HepG2 (cell line): ENCODE measurements around the gene SLC7A6OS. TPM values are rescaled to one million over a fixed set of nuclear protein-coding genes. Genes with fewer than 3 reads are reported as not detected.
A peak's percentile ranks its signal among the peaks of the same experiment; 100 is the strongest.

Source experiments
- ARNTL ChIP-seq: sonication (generic); formaldehyde crosslinking; IDR thresholded peaks from 2 replicates; pipeline ENCODE4 v1.4.0; 2020; ENCODE audit warnings: mild to moderate bottlenecking, missing genetic modification reagents
- ATF1 ChIP-seq: IDR thresholded peaks from 2 replicates; pipeline ENCODE4 v1.6.1; 2016; ENCODE audit warnings: mild to moderate bottlenecking, control low read depth
- CTCF ChIP-seq: sonication (generic); formaldehyde crosslinking; IDR thresholded peaks from 2 replicates; pipeline ENCODE4 v1.5.0; 2020; ENCODE audit warnings: mild to moderate bottlenecking, missing genetic modification reagents, moderate library complexity
- DNMT1 ChIP-seq: sonication (generic); formaldehyde crosslinking; IDR thresholded peaks from 2 replicates; pipeline ENCODE4 v1.5.1; 2020; ENCODE audit warnings: mild to moderate bottlenecking, missing genetic modification reagents
- FOSL2 ChIP-seq: sonication (generic); formaldehyde crosslinking; IDR thresholded peaks from 2 replicates; pipeline ENCODE4 v1.4.0; 2020; ENCODE audit warnings: missing genetic modification reagents
- HNRNPLL ChIP-seq: fragments of 200-400 bp; formaldehyde crosslinking; IDR thresholded peaks from 2 replicates; pipeline ENCODE4 v1.6.1; 2017; ENCODE audit warnings: mild to moderate bottlenecking, low read depth, low read length; ENCODE audit not compliant: poor library complexity, severe bottlenecking
- JARID2 ChIP-seq: sonication (generic); formaldehyde crosslinking; IDR thresholded peaks from 2 replicates; pipeline ENCODE4 v1.8.1; 2023; ENCODE audit warnings: missing genetic modification reagents, inconsistent platforms; ENCODE audit not compliant: insufficient replicate concordance
- NFKBIZ ChIP-seq: IDR thresholded peaks from 2 replicates; pipeline ENCODE4 v1.6.1; 2018; ENCODE audit warnings: missing genetic modification reagents, missing compliant biosample characterization
- NRL ChIP-seq: sonication (generic); formaldehyde crosslinking; IDR thresholded peaks from 2 replicates; pipeline ENCODE4 v1.5.0; 2020; ENCODE audit warnings: missing genetic modification reagents, mild to moderate bottlenecking, moderate library complexity, borderline replicate concordance
- PATZ1 ChIP-seq: sonication (generic); formaldehyde crosslinking; IDR thresholded peaks from 2 replicates; pipeline ENCODE4 v1.4.0; 2020; ENCODE audit warnings: missing genetic modification reagents
- RBM22 ChIP-seq: fragments of 200-400 bp; formaldehyde crosslinking; optimal IDR thresholded peaks from 2 replicates; pipeline ENCODE3; 2017; ENCODE audit warnings: mild to moderate bottlenecking, low read length, moderate library complexity
- RBM39 ChIP-seq: fragments of 200-400 bp; formaldehyde crosslinking; IDR thresholded peaks from one replicate; pipeline ENCODE4 v1.6.1; 2018; ENCODE audit warnings: antibody characterized with exemption, mild to moderate bottlenecking, low read depth, low read length; ENCODE audit not compliant: poor library complexity, severe bottlenecking
- SMARCC2 ChIP-seq: fragments of 450-650 bp; IDR thresholded peaks from 2 replicates; pipeline ENCODE4 v1.6.1; 2017; ENCODE audit warnings: antibody characterized with exemption, mild to moderate bottlenecking
- TBX2 ChIP-seq: sonication (generic); formaldehyde crosslinking; IDR thresholded peaks from 2 replicates; pipeline ENCODE4 v1.5.0; 2020; ENCODE audit warnings: missing genetic modification reagents, mild to moderate bottlenecking, borderline replicate concordance
- ZFP91 ChIP-seq: sonication (generic); formaldehyde crosslinking; IDR thresholded peaks from 2 replicates; pipeline ENCODE4 v1.9.0; 2022; ENCODE audit warnings: missing genetic modification reagents, mild to moderate bottlenecking, borderline replicate concordance
- ZNF501 ChIP-seq: sonication (generic); formaldehyde crosslinking; IDR thresholded peaks from 2 replicates; pipeline ENCODE4 v1.5.1; 2020; ENCODE audit warnings: mild to moderate bottlenecking, moderate library complexity, missing genetic modification reagents
- ZNF556 ChIP-seq: sonication (generic); formaldehyde crosslinking; IDR thresholded peaks from 2 replicates; pipeline ENCODE4 v1.4.0; 2020; ENCODE audit warnings: mild to moderate bottlenecking, missing genetic modification reagents, borderline replicate concordance
- ZNF580 ChIP-seq: IDR thresholded peaks from 2 replicates; pipeline ENCODE4 v1.6.1; 2016; ENCODE audit warnings: low read depth, borderline replicate concordance
- ZNF724P ChIP-seq: sonication (generic); formaldehyde crosslinking; IDR thresholded peaks from 2 replicates; pipeline ENCODE4 v1.8.0; 2022; ENCODE audit warnings: missing genetic modification reagents, borderline replicate concordance
- ZNF784 ChIP-seq: sonication (generic); formaldehyde crosslinking; IDR thresholded peaks from 2 replicates; pipeline ENCODE4 v1.5.1; 2020; ENCODE audit warnings: missing genetic modification reagents, mild to moderate bottlenecking, borderline replicate concordance
- ZNF841 ChIP-seq: sonication (generic); formaldehyde crosslinking; IDR thresholded peaks from 2 replicates; pipeline ENCODE4 v1.8.1; 2023; ENCODE audit warnings: missing genetic modification reagents, borderline replicate concordance
- polyA plus RNA-seq, 8 experiments: library from polyadenylated mRNA; depleted of rRNA in 3 of 8; stranded (reverse) in 7 of 8; unstranded in 1 of 8; fragments of >200 nt; fragmentation: Illumina TruSeq in 4 of 8; extraction: Trizol in 4 of 8; gene quantifications; 2 replicates each; pipeline versions ENCODE4 v1.2.1 to v1.2.3, GENCODE V29; 2011 to 2016; ENCODE audit warnings: low read depth in 4 of 8, missing spikeins in 1 of 8, mixed read lengths in 1 of 8; ENCODE audit not compliant: insufficient read depth in 1 of 8
- total RNA-seq, 5 experiments: library from RNA; depleted of rRNA; stranded (reverse); fragments of >200 nt; fragmentation: Illumina TruSeq; extraction: Trizol; gene quantifications; 2 replicates each; pipeline ENCODE4 v1.2.3, GENCODE V29; 2016; ENCODE audit warnings: low read depth in 1 of 5

SLC7A6OS gene
- total and polyA plus RNA-seq, 2 of the 13 experiments (the other 11 are each of a cell fraction or from before 2014, with no cell fraction given): 11.2 to 21.5 TPM

- peak; percentile 78 for TF ChIP-seq RBM39
- no peak for TF ChIP-seq SMARCC2
- TF ChIP-seq ZNF784: no peak; the same call in 1 of the 2 replicates
- peak; percentile 90 for TF ChIP-seq PATZ1 (CRISPR knock-in tag)
- peak; percentile 73; the same call in 1 of the 2 replicates for TF ChIP-seq ZNF724P (CRISPR knock-in tag)
- no peak for TF ChIP-seq ATF1 (CRISPR knock-in tag)
- peak; percentile 64; the same call in 1 of the 2 replicates for TF ChIP-seq TBX2
- TF ChIP-seq ZNF580 (CRISPR knock-in tag): peak; percentile 83; the same call in 1 of the 2 replicates
- peak; percentile 45 for TF ChIP-seq FOSL2 (CRISPR knock-in tag)
- TF ChIP-seq NRL: no peak
- TF ChIP-seq DNMT1 (CRISPR knock-in tag): 0 out of 2 replicates have a peak, but pooled peaks have one; percentile 53
- TF ChIP-seq ZNF501: peak; percentile 71
- TF ChIP-seq NFKBIZ: no peak; the same call in 1 of the 2 replicates
- TF ChIP-seq JARID2 (CRISPR knock-in tag): peak; percentile 28
- peak; percentile 85; the same call in 1 of the 2 replicates for TF ChIP-seq ZNF556 (CRISPR knock-in tag)
- TF ChIP-seq HNRNPLL: peak; percentile 98
- peak; percentile 26; the same call in 1 of the 2 replicates for TF ChIP-seq ARNTL (CRISPR knock-in tag)
- peak; percentile 95 for TF ChIP-seq CTCF (CRISPR knock-in tag)
- no peak for TF ChIP-seq RBM22
- TF ChIP-seq ZFP91 (CRISPR knock-in tag): peak; percentile 74
- no peak; the same call in 1 of the 2 replicates for TF ChIP-seq ZNF841
Measured at GRCh38 chr16:68264128-68265077, 46.3 kb downstream of the SLC7A6OS start, which contains the start of gene SLC7A6 (continued).
